HG03280 (cell line): Measurements from ENCODE around the gene LMOD3.

ENCODE experiments used
- ATAC-seq: cut with Tn5 transposase; IDR thresholded peaks from one replicate; pipeline ENCODE4 v1.9.1; 2021; ENCODE audit warnings: mild to moderate bottlenecking, moderate library complexity; ENCODE audit not compliant: unreplicated experiment

The LMOD3 gene

GRCh38 chr3:69126216-69126615 lies 3.8 kb upstream of the LMOD3 start:
- ATAC-seq, result no peak

- no peak for ATAC-seq
Measured at GRCh38 chr3:69121950-69122349, 445 bp downstream of the LMOD3 start.

DNA sequence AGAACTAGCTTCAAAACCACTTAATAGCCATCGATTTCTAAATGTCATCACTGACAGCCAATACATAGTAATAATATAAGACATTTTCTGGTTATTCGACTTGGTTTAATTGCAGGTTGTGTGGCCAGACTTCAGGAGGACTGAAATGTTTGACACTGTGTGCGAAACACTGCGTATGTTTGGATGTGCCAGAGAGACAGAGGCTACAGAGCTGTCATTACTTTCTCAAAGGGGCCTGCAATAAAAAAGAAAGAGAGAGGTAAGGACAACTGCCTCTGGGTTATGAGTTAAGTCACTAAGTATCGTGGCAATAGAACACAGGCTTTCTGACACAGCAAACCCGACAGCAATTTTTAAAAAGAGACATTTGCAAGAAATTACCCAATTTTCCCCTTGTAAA lies 882 bp downstream of the LMOD3 start:
- no peak for ATAC-seq

DNA sequence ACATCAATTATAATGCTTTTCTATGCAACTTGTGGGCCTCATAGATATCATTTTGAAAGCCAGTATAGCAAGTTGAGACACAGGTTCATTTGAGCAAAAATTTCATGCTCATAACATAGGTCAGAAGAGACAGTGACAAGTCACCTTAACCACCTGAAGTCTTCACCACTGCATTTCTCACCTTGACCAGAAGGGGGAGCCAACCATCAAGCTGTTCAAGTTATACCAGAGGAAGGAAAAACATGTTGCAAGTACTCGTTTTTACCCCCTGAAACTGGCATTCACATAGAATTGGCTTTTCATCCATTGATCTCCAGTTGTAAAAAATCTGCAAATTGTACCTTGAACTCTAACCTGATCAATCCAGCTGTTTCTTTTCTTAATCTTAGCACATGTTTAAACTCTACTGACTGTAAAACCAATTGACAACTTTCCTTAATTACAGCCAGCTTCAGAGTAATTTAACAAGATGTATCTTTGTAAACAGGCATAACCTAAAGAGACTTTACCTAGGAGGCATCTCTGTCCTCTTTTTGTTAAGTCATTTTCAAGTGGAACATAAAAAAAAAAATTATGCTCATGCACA lies 1.4 kb downstream of the LMOD3 start:
- peak; percentile 83 for ATAC-seq

GRCh38 chr3:69119681-69120080 lies 2.7 kb downstream of the LMOD3 start:
- ATAC-seq, result no peak

GRCh38 chr3:69119138-69119537 lies 3.3 kb downstream of the LMOD3 start:
- no peak for ATAC-seq

- ATAC-seq, result no peak
Measured at GRCh38 chr3:69118555-69118954, 3.8 kb downstream of the LMOD3 start.

- ATAC-seq, result no peak
Measured at GRCh38 chr3:69116897-69117296, 5.5 kb downstream of the LMOD3 start.

DNA sequence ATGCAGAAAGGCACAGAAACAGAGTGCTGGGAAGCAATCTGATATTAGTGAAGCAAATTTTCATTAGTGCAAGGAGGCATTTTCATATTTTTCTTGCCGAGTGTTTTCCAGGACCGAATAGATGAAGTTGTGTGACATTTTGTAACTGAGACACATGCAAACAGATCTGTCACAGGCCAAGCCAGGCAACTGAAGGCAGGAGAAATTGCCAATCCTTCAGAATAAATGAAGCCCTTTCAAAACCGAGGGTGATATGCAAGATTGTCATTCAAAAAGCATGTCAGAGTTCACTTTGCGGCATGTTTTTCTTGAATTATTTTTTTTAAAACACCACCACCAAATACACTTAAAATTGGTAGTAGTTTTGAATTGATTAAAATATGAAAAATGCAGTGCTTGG lies 6.2 kb downstream of the LMOD3 start:
- no peak for ATAC-seq

GRCh38 chr3:69115731-69116130 lies 6.7 kb downstream of the LMOD3 start:
- ATAC-seq, result no peak

DNA sequence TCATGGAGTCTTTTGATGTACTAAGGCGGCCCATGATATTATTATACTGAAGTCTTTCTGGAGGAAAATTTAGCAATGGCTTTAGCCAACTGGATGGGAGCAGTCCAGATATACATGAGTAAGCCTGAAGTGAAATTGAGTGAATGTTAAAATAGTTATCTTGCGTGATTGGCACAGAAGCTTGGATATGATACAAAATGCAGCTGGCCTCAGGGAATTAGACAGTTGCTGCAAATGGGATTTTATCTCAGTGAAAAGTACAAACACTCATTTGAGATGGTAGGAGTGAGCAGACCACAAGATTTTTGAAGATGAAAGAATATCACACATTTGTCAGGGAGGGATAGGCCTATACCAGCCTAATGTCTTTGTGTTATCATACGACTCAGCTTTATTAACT lies 8.9 kb downstream of the LMOD3 start:
- ATAC-seq, result no peak

- ATAC-seq, result no peak
Measured at GRCh38 chr3:69110941-69111546, 11.4 kb downstream of the LMOD3 start.

DNA sequence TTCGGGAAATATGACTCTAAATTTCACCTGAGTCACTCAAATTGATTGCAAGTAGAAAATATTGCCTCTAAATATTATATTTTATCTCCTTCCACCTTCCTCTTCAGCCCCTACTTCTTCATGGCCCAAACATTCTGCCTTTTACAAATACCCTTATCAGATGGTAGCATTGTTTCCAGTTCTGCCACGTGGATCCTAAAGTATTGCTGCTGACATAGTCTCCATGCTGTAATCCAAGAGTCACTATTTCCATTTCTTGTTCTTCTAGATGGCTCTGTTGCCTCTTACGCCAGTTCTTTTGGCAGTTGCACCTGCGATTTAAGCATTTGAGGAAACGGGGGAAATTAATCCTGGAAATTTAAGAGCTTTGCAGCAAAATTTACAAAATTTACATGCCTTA lies 13.6 kb downstream of the LMOD3 start:
- ATAC-seq, result no peak

- no peak for ATAC-seq
Measured at GRCh38 chr3:69107841-69108240, 14.6 kb downstream of the LMOD3 start.

DNA sequence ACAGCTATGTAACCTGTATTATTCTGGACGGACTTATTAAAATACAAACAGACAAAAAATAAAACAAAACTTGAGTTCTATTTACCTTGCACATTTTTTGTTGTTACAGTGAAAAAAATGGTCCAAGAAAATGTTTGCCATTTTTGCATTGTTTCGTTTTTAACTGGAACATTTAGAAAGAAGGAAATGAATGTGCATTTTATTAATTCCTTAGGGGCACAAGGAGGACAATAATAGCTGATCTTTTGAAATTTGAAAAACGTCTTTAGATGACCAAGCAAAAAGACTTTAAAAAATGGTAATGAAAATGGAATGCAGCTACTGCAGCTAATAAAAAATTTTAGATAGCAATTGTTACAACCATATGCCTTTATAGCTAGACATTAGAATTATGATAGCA lies 17.1 kb downstream of the LMOD3 start:
- no peak for ATAC-seq

DNA sequence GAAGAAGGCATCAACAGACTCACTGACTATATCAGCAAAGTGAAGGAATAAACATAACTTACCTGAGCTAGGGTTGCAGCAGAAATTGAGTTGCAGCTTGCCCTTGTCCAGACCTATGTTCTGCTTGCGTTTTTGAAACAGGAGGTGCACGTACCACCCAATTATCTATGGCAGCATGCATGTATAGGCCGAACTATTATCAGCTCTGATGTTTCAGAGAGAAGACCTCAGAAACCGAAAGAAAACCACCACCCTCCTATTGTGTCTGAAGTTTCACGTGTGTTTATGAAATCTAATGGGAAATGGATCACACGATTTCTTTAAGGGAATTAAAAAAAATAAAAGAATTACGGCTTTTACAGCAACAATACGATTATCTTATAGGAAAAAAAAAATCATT lies 17.8 kb downstream of the LMOD3 start:
- ATAC-seq, result no peak

GRCh38 chr3:69103123-69103522 lies 19.3 kb downstream of the LMOD3 start:
- no peak for ATAC-seq

DNA sequence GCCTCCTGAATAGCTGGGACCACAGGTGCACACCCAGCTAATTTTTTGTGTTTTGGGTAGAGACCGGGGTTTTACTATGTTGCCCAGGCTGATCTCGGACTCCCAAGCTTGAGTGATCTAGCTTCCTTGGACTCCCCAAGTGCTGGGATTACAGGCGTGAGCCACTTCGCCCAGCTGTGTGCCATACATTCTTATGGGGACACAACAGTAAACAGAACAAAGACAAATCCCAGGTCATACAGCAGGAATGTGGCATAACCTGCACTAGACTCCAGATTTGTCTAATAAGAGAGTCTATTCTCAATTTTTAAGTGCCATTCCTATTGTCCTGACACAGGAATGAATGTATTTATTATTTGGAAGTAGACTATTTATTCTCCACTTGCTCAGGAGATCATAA lies 20.0 kb downstream of the LMOD3 start:
- no peak for ATAC-seq

GRCh38 chr3:69099576-69099975 lies 22.8 kb downstream of the LMOD3 start:
- ATAC-seq, result no peak

- ATAC-seq, result no peak
Measured at GRCh38 chr3:69097407-69098086, 24.8 kb downstream of the LMOD3 start.

GRCh38 chr3:69096299-69096698 lies 26.1 kb downstream of the LMOD3 start:
- ATAC-seq, result no peak

DNA sequence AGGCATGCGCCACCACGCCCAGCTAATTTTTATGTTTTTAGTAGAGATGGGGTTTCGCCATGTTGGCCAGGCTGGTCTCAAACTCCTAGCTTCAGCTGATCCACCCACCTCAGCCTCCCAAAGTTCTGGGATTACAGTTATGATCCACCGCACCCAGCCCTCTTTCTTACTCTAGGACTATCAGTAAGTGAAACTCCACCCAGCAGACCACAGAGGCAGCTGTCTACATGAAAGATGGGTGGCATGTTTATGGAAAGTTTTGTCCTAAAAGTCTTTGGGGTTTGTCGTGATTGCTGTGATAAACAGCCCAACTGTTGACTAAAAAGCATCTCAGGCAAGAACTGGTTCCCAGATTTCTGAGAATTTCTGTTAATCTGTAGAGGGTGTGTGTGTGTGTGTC lies 26.8 kb downstream of the LMOD3 start:
- ATAC-seq, result no peak
